B cell (primary cell): Measurements from ENCODE around the gene CACNA1H. TPM values are rescaled to one million over a fixed set of nuclear protein-coding genes. Genes with fewer than 3 reads are reported as not detected.

ENCODE experiments used
- ATAC-seq: fragments of 200-7000 bp; cut with Tn5 transposase; one replicate; pipeline ENCODE4 v1.10.0; 2021; ENCODE audit warnings: low read depth, mild to moderate bottlenecking, moderate number of reproducible peaks, moderate library complexity
- CTCF ChIA-PET: fragments of 350-600 bp; sonication (Branson Sonifier 250); formaldehyde crosslinking; loops from one replicate; lab custom pipeline; 2021; ENCODE audit warnings: antibody characterized with exemption, inconsistent platforms; lab: Charles Lee
- POLR2A ChIA-PET: fragments of 350-600 bp; sonication (Branson Sonifier 250); formaldehyde crosslinking; loops from one replicate; lab custom pipeline; 2021; ENCODE audit warnings: antibody characterized with exemption; lab: Charles Lee
- DNase-seq: peaks from one replicate; pipeline ENCODE4 v3.0.0; 2013
- H2AFZ ChIP-seq: 2 replicates; pipeline ENCODE4 v1.6.1; 2012; ENCODE audit warnings: mild to moderate bottlenecking, low read depth, low read length; ENCODE audit not compliant: insufficient read depth, poor library complexity, severe bottlenecking
- H3K27ac ChIP-seq, 2 donors: 1 replicate in 1 of 2; 2 replicates in 1 of 2; pipeline ENCODE4 v1.5.1; 2012 to 2013; ENCODE audit warnings: low read length in 2 of 2, mild to moderate bottlenecking in 2 of 2, moderate library complexity in 1 of 2
- H3K27me3 ChIP-seq, 4 experiments: fragments of 200-600 bp in 1 of 4; sonication (generic) in 1 of 4; replicated peaks in 1 of 4; 1 replicate in 2 of 4; 2 replicates in 2 of 4; pipeline versions ENCODE4 v1.6.1 to v1.7.0; 2013 to 2016; ENCODE audit warnings: low read length in 3 of 4, mild to moderate bottlenecking in 2 of 4, mixed read lengths in 1 of 4, moderate library complexity in 1 of 4; ENCODE audit not compliant: insufficient read depth in 4 of 4, control insufficient read depth in 3 of 4; ENCODE audit errors: control extremely low read depth in 1 of 4
- H3K36me3 ChIP-seq, 2 experiments: replicated peaks in 1 of 2; 1 replicate in 1 of 2; 2 replicates in 1 of 2; pipeline versions ENCODE4 v1.6.1 to v1.7.1; 2013; ENCODE audit warnings: low read length in 1 of 2; ENCODE audit not compliant: insufficient read depth in 2 of 2, control insufficient read depth in 1 of 2; ENCODE audit errors: control extremely low read depth in 1 of 2, extremely low read depth in 1 of 2
- H3K4me1 ChIP-seq, 2 donors: fragments of 200-600 bp in 1 of 2; sonication (generic) in 1 of 2; 1 replicate in 1 of 2; 2 replicates in 1 of 2; pipeline versions ENCODE4 v1.5.1 to v1.6.1; 2013 to 2017; ENCODE audit warnings: low read length in 2 of 2; ENCODE audit not compliant: control insufficient read depth in 2 of 2, insufficient read depth in 2 of 2
- H3K4me2 ChIP-seq: replicated peaks from 2 replicates; pipeline ENCODE3; 2012; ENCODE audit warnings: mild to moderate bottlenecking, low read depth, low read length; ENCODE audit not compliant: poor library complexity, severe bottlenecking
- H3K4me3 ChIP-seq, 5 experiments: fragments of 200-600 bp in 1 of 5; sonication (generic) in 1 of 5; 1 replicate in 3 of 5; 2 replicates in 2 of 5; pipeline versions ENCODE4 v1.5.1 to v1.7.0; 2011 to 2016; ENCODE audit warnings: low read length in 4 of 5, mild to moderate bottlenecking in 4 of 5, low read depth in 2 of 5, control low read depth in 1 of 5, moderate library complexity in 1 of 5; ENCODE audit not compliant: insufficient read depth in 1 of 5; ENCODE audit errors: control extremely low read depth in 1 of 5, extremely low read depth in 1 of 5
- H3K79me2 ChIP-seq: fragments of 200-600 bp; sonication (generic); one replicate; pipeline ENCODE4 v1.6.0; 2016; ENCODE audit warnings: low read length; ENCODE audit not compliant: control insufficient read depth, insufficient read depth
- H3K9ac ChIP-seq: fragments of 200-600 bp; sonication (generic); 2 replicates; pipeline ENCODE4 v1.6.1; 2017; ENCODE audit warnings: mild to moderate bottlenecking, low read length, moderate library complexity
- H3K9me3 ChIP-seq, 3 donors: one replicate each; pipeline versions ENCODE4 v1.6.1 to v1.7.1; 2013; ENCODE audit warnings: low read length in 2 of 3; ENCODE audit not compliant: control insufficient read depth in 2 of 3, insufficient read depth in 1 of 3; ENCODE audit errors: control extremely low read depth in 1 of 3
- H4K20me1 ChIP-seq: 2 replicates; pipeline ENCODE4 v1.6.0; 2012; ENCODE audit warnings: mild to moderate bottlenecking, low read length; ENCODE audit not compliant: insufficient read depth, control insufficient read depth, poor library complexity, severe bottlenecking
- H3K27ac Mint-ChIP-seq: one replicate; pipeline ENCODE4 v1.8.0; 2021; ENCODE audit warnings: mixed read lengths
- H3K27me3 Mint-ChIP-seq: one replicate; pipeline ENCODE4 v1.8.0; 2021; ENCODE audit warnings: mixed read lengths
- H3K4me1 Mint-ChIP-seq: one replicate; pipeline ENCODE4 v1.8.0; 2021; ENCODE audit warnings: mixed read lengths
- H3K4me3 Mint-ChIP-seq: one replicate; pipeline ENCODE4 v1.8.0; 2021; ENCODE audit warnings: mixed read lengths
- H3K9me3 Mint-ChIP-seq: one replicate; pipeline ENCODE4 v1.8.0; 2022; ENCODE audit warnings: mixed read lengths; ENCODE audit not compliant: insufficient read depth
- EZH2 ChIP-seq: IDR thresholded peaks from 2 replicates; pipeline ENCODE4 v1.6.1; 2012; ENCODE audit warnings: borderline replicate concordance, low read depth, mild to moderate bottlenecking, moderate library complexity, low read length; ENCODE audit not compliant: insufficient read depth, poor library complexity, severe bottlenecking
- WGBS: methylation state at CpG from one replicate; pipeline ENCODE4 v1.1.5; 2013; ENCODE audit warnings: missing lambda C conversion rate; ENCODE audit not compliant: insufficient coverage; 5-methylcytosine and 5-hydroxymethylcytosine counted together
- intact Hi-C: fragments of 100-400 bp; cut with micrococcal nuclease; formaldehyde crosslinking; loops from one replicate; pipeline ENCODE4 v1.10.0; 2022
- polyA plus RNA-seq: library from polyadenylated mRNA; depleted of rRNA; stranded (reverse); fragments of >200 nt; gene quantifications from 2 replicates; pipeline ENCODE4 v1.2.3, GENCODE V29; 2012
- total RNA-seq, 2 donors: library from RNA; stranded (reverse); fragments of 120-200 nt in 1 of 2; gene quantifications; 1 replicate in 1 of 2; 2 replicates in 1 of 2; pipeline versions ENCODE4 v1.2.3 to v1.2.4, GENCODE V29; 2013 to 2022
- TF ChIP-seq, protein P1 (sequence below): fragments of 200-600 bp; IDR thresholded peaks from one replicate; pipeline ENCODE4 v1.8.0; 2022; ENCODE audit warnings: antibody characterized with exemption, mild to moderate bottlenecking

CACNA1H gene
- total and polyA plus RNA-seq, 2 donors (not counting 1 experiment from before 2014, with no cell fraction given): 0.05 to 0.10 TPM

DNA sequence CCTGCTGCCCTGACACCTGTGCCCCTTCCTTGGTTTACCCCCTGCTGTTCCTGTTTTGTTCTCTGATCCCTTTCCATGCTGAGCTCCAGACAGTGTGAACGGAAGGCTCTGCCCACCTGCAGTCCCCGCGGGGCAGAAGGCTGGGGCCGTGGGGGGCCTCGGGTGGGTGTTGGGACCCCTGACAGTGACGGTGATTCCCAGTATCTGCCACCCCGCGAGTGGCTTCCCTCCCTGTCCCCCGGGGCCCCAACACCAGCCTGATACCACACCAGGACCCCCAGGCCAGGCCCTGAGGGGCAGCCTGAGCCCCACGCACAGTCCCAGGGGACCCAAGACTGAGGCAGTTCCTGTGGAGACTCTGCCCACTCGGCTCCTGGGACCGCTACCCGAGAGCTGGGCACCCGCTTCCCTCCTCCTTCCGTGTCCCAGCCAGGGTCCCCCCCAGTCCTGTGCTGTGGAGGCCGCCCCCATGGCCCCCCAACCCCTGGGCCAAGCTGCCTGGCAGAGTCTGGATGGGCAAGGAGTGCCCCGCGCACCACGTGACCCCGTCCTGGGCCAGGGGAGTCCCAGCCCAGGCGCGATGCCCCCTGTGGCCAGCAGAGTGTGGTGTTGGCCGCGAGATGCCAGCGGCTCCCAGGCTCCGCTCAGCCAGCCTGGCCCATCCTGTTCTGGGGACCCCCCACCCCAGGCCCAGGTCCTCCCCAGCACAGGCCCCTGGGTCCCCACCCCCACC, 46.9 kb upstream of the CACNA1H start:
- Histone ChIP-seq H3K9me3 (peaks cover 0 to 5% (median 0%) of the 10 kb centered on the region in 3 donors), H3K9ac (no peak overlapping the region), H3K27ac (no peak overlapping the region), H2AFZ (no peak overlapping the region), H3K27me3 (peaks cover 0 to 36% (median 5%) of the 10 kb centered on the region in 4 experiments), H3K4me3 (no peak overlapping the region), H3K79me2 (no peaks in the 10 kb centered on the region), H4K20me1 (no peaks in the 10 kb centered on the region), H3K4me2 (no peak overlapping the region), H3K36me3 (no peaks in the 10 kb centered on the region), H3K4me1 (peaks cover 8 to 10% of the 10 kb centered on the region in 2 donors)
- Mint-ChIP-seq H3K27ac (no peak overlapping the region), H3K4me3 (no peak overlapping the region), H3K9me3 (no peaks in the 10 kb centered on the region), H3K27me3 (peaks cover 8% of the 10 kb centered on the region), H3K4me1 (no peaks in the 10 kb centered on the region)
- intact Hi-C loops: no loop called here
- peak; percentile 34 for DNase-seq
- POLR2A ChIA-PET: no interaction called here
- WGBS: 30% methylated on average over 26 of the region's 26 CpGs
- CTCF ChIA-PET: no interaction called here
- ATAC-seq: peak; percentile 28
- TF ChIP-seq EZH2: no peak
- TF ChIP-seq, protein P1, sequence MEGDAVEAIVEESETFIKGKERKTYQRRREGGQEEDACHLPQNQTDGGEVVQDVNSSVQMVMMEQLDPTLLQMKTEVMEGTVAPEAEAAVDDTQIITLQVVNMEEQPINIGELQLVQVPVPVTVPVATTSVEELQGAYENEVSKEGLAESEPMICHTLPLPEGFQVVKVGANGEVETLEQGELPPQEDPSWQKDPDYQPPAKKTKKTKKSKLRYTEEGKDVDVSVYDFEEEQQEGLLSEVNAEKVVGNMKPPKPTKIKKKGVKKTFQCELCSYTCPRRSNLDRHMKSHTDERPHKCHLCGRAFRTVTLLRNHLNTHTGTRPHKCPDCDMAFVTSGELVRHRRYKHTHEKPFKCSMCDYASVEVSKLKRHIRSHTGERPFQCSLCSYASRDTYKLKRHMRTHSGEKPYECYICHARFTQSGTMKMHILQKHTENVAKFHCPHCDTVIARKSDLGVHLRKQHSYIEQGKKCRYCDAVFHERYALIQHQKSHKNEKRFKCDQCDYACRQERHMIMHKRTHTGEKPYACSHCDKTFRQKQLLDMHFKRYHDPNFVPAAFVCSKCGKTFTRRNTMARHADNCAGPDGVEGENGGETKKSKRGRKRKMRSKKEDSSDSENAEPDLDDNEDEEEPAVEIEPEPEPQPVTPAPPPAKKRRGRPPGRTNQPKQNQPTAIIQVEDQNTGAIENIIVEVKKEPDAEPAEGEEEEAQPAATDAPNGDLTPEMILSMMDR: no peak

DNA sequence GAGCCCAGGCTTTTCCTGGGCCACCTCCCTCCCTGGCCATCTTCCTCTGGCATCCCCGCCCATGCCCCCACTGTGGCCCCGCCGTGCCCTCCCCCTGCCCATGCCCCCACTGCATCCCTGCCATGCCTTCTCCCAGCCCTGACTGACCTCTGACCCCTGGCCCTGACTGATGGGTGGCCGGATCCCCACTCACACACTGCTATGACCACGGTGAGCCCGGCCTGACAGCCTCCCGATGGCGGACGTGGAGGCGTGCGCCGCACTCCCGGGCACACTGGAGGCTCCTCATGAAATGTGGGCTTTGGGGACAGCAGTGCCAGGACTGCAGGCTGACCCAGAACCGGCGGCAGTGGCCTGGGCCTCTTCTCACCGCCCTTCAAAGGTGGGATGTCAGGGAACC, 46.2 kb upstream of the CACNA1H start:
- intact Hi-C loops: no loop called here
- no peak for TF ChIP-seq EZH2
- TF ChIP-seq, protein P1: no peak
- Histone ChIP-seq H3K4me1 (peaks cover 8 to 10% of the 10 kb centered on the region in 2 donors), H3K36me3 (no peaks in the 10 kb centered on the region), H3K4me2 (no peak overlapping the region), H3K27me3 (peaks cover 0 to 36% (median 5%) of the 10 kb centered on the region in 4 experiments), H3K9me3 (peaks cover 0 to 5% (median 0%) of the 10 kb centered on the region in 3 donors), H4K20me1 (no peaks in the 10 kb centered on the region), H2AFZ (no peak overlapping the region), H3K79me2 (no peaks in the 10 kb centered on the region), H3K9ac (no peak overlapping the region), H3K27ac (no peak overlapping the region), H3K4me3 (no peak overlapping the region)
- H3K27ac Mint-ChIP-seq: no peak overlapping the region
- H3K27me3 Mint-ChIP-seq: peaks cover 10% of the 10 kb centered on the region
- 83% methylated on average over 14 of the region's 16 CpGs for WGBS
- POLR2A ChIA-PET: no interaction called here
- H3K4me1 Mint-ChIP-seq: no peaks in the 10 kb centered on the region
- H3K9me3 Mint-ChIP-seq: no peaks in the 10 kb centered on the region
- no peak for ATAC-seq
- CTCF ChIA-PET: no interaction called here
- DNase-seq: no peak
- H3K4me3 Mint-ChIP-seq: no peak overlapping the region
